ENCODE measurements around the gene ITGA6.

- no peak for TF ChIP-seq POLR2AphosphoS5 (IDR thresholded peaks at IDR 0.05; ENCODE audit: low read depth, low read length)
- TF ChIP-seq POLR2A (IDR thresholded peaks at IDR 0.05; ENCODE audit: low read depth, low read length) = no peak
- TF ChIP-seq TAF1 (IDR thresholded peaks at IDR 0.05; ENCODE audit: borderline replicate concordance, low read depth, low read length) = no peak
Measured at GRCh38 chr2:172458561-172459124, 31.3 kb downstream of the ITGA6 start.

Measured in GM12892 (cell line).